NB4 (cell line): ENCODE data around the gene CDHR2.
A peak's percentile ranks its signal among the peaks of the same experiment; 100 is the strongest.

Source experiments
- DNase-seq: peaks from one replicate; pipeline ENCODE4 v3.0.0; 2010; ENCODE audit warnings: low read depth
- H3K4me3 ChIP-seq: one replicate; pipeline ENCODE4 v1.5.1; 2011; ENCODE audit warnings: mild to moderate bottlenecking, low read depth, low read length, moderate library complexity
- MYC ChIP-seq: IDR thresholded peaks from 2 replicates; pipeline ENCODE4 v1.6.1; 2011; ENCODE audit warnings: low read depth, low read length
- POLR2A ChIP-seq: IDR thresholded peaks from 2 replicates; pipeline ENCODE4 v1.6.1; 2011; ENCODE audit warnings: mild to moderate bottlenecking; ENCODE audit not compliant: insufficient read length; ENCODE audit errors: extremely low read depth
- TF ChIP-seq, protein P1 (sequence below): IDR thresholded peaks from 2 replicates; pipeline ENCODE4 v1.6.1; 2011; ENCODE audit warnings: low read depth, low read length
- TF ChIP-seq, protein P2 (sequence below): IDR thresholded peaks from one replicate; pipeline ENCODE4 v1.5.1; 2012; ENCODE audit warnings: low read depth, low read length

The CDHR2 gene

DNA sequence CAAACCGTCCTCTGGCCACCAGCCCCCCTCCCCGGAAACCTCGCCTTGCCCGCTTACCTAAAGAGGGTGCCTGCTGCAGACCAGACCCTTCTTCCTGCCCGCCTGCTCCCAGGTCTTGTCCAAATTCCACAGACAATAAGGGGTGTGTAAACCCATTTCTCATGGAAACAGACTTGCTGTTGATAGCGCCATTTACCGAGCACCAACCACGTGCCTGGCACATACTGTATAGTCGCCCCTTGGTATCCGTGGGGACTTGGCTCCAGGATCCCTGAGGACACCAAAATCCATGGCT is 25.1 kb downstream of the CDHR2 start:
- DNase-seq, result no peak
- TF ChIP-seq, protein P1, sequence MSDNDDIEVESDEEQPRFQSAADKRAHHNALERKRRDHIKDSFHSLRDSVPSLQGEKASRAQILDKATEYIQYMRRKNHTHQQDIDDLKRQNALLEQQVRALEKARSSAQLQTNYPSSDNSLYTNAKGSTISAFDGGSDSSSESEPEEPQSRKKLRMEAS, result no peak
- TF ChIP-seq, protein P2, sequence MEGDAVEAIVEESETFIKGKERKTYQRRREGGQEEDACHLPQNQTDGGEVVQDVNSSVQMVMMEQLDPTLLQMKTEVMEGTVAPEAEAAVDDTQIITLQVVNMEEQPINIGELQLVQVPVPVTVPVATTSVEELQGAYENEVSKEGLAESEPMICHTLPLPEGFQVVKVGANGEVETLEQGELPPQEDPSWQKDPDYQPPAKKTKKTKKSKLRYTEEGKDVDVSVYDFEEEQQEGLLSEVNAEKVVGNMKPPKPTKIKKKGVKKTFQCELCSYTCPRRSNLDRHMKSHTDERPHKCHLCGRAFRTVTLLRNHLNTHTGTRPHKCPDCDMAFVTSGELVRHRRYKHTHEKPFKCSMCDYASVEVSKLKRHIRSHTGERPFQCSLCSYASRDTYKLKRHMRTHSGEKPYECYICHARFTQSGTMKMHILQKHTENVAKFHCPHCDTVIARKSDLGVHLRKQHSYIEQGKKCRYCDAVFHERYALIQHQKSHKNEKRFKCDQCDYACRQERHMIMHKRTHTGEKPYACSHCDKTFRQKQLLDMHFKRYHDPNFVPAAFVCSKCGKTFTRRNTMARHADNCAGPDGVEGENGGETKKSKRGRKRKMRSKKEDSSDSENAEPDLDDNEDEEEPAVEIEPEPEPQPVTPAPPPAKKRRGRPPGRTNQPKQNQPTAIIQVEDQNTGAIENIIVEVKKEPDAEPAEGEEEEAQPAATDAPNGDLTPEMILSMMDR, result no peak
- TF ChIP-seq POLR2A (no peak), MYC (no peak)
- H3K4me3 ChIP-seq, result no peak overlapping the region

DNA sequence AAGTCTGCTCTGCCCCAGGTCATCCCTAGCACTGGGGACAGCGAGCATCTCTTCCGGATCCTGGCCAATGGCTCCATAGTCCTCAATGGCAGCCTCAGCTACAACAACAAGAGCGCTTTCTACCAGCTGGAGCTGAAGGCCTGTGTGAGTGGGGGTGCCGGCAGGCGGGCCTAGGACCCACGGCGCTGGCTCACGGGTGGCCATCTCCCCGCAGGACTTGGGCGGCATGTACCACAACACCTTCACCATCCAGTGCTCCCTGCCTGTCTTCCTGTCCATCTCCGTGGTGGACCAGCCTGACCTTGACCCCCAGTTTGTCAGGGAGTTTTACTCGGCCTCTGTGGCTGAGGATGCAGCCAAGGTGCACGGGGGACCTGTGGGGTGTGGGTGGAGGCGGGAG is 25.9 kb downstream of the CDHR2 start:
- DNase-seq, result no peak
- TF ChIP-seq, protein P2, result no peak
- no peak for TF ChIP-seq POLR2A
- TF ChIP-seq MYC, result no peak
- TF ChIP-seq, protein P1, result no peak
- no peak overlapping the region for H3K4me3 ChIP-seq

DNA sequence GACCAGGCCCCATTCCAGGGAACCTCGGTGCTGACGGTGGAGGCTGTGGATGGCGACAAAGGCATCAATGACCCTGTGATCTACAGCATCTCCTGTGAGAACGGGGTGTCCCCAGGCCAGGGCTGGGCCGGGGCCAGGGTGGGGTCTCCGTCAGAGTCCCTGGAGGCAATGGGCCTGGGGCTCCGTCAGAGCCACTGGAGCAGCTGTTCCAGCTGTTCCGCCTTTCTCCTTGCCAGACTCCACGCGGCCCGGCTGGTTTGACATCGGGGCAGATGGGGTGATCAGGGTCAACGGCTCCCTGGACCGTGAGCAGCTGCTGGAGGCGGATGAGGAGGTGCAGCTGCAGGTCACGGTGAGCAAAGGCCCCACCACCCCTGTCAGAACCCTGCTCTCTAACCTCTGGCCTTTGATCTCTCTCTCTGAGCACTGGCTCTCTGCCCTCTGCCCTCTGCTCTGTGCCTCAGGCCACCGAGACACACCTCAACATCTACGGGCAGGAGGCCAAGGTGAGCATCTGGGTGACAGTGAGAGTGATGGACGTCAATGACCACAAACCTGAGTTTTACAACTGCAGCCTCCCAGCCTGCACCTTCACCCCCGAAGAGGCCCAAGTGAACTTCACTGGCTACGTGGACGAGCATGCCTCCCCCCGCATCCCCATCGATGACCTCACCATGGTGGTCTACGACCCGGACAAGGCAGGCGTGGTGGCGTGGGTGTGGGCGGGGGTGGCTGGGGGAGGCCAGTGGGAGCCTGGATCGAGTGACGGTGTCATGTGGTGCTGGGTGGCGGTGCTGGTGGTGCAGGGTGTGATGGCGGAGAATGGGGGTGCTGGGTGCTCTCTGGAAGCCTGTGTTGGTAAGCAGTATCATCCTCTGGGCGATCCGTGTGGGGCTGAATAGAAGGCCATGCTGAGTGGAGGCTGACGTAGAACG is 26.6 kb downstream of the CDHR2 start:
- H3K4me3 ChIP-seq, result no peak overlapping the region

DNA sequence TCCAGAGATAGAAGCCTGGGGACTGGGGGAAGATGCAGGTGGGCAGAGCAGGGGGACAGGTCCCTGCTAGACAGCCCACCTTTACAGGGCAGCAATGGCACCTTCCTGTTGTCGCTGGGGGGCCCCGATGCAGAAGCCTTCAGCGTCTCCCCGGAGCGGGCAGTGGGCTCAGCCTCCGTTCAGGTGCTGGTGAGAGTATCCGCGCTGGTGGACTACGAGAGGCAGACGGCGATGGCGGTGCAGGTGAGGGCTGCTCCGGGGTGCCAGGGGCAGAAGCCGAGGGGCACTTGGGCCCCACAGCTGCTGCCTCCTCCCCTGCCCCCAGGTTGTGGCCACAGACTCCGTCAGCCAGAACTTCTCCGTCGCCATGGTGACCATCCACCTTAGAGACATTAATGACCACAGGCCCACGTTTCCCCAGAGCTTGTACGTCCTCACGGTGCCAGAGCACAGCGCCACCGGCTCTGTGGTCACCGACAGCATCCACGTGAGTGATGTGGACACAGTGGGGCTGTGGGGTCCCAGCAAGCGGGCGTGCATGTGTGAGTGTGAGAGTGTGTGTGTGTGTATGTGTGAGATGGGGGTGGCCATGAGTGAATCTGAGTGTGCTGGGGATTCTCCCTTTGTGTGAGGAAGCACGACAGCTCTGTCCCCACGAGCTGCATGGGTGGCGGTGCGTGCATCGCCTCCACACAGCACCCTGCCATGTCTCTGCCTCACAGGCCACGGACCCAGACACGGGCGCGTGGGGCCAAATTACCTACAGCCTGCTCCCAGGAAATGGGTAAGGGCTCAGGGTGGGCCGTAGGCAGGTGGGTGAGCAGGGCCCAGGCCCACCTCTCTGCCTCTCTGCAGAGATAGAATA is 28.4 kb downstream of the CDHR2 start:
- DNase-seq, result no peak
- TF ChIP-seq, protein P2, result no peak
- TF ChIP-seq, protein P1, result no peak
- TF ChIP-seq MYC (no peak), POLR2A (no peak)

More for the DNA sequence above, 26.6 kb downstream of the CDHR2 start:
- TF ChIP-seq MYC (no peak), POLR2A (no peak)
- TF ChIP-seq, protein P1, result no peak
- TF ChIP-seq, protein P2, result no peak
- no peak for DNase-seq

DNA sequence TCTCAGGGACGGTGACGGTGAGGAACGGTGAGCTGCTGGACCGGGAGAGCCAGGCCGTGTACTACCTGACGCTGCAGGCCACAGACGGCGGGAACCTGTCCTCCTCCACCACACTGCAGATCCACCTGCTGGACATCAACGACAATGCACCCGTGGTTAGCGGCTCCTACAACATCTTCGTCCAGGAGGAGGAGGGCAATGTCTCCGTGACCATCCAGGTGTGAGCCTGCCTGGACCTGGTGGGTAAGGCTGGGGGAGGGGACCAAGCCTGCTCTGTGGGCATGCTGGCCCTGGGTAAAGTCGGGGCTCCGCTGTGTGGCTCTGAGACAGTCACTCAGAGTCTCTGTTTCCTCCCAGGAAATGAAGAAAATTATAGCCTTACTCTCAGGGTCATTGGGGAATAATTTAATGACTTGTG is 29.3 kb downstream of the CDHR2 start:
- no peak for TF ChIP-seq MYC
- TF ChIP-seq, protein P2, result peak; percentile 38
- peak; percentile 34 for DNase-seq
- H3K4me3 ChIP-seq, result no peak overlapping the region

More for the DNA sequence above, 28.4 kb downstream of the CDHR2 start:
- H3K4me3 ChIP-seq, result no peak overlapping the region
